8988T (cell line): Measurements from ENCODE around the gene NCOA1.
"Not testable (repeated sequence)": the region's sequence is repeated elsewhere in the genome, so short reads cannot be mapped to it uniquely, and the experiment has no call there.

Experiments used
- DNase-seq: peaks from one replicate; pipeline ENCODE4 v3.0.0; 2011

The NCOA1 gene

GRCh38 chr2:24643051-24643450 is 152.0 kb downstream of the NCOA1 start:
- DNase-seq, result no peak

GRCh38 chr2:24644032-24644431 is 153.0 kb downstream of the NCOA1 start:
- no peak for DNase-seq

- no peak for DNase-seq
Measured at GRCh38 chr2:24650997-24651642, 160.1 kb downstream of the NCOA1 start.

DNA sequence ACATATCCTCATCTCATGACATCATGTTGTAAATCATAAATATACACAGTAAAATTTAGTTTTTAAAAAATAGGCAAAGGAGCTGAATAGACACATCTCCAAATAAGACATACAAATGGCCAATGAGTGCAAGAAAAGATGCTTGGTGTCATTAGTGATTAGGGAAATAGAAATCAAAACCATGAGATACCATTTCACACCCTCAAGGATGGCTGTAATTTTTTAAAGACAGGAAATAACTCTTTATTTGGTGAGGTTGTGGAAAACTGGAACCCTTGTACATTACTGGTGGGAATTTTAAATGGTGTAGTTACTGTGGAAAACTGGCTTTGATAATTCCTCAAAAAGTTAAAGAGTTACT is 160.6 kb downstream of the NCOA1 start:
- no peak for DNase-seq

- DNase-seq, result no peak
Measured at GRCh38 chr2:24652265-24653182, 161.5 kb downstream of the NCOA1 start.

DNA sequence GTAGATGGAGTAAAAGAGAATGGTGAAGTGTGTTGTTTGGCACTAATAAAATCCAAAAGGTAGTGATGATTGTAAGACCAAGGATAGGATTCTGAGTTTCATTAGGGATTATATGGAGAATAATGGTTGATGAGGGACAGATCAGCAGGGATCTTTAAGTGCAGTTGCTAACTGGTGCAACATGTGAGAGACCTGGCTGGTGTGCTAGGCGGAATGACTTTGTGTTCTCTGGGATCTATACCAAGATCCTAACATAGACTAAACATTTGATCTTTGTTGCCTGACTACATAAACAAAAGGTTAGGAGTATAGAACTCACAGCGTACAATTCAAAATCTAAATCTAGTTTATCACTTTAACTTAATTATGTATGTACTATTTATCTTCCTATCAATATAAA is 166.8 kb downstream of the NCOA1 start:
- DNase-seq, result no peak

- no peak for DNase-seq
Measured at GRCh38 chr2:24658531-24659202, 167.6 kb downstream of the NCOA1 start.

GRCh38 chr2:24659862-24660261 is 168.8 kb downstream of the NCOA1 start:
- DNase-seq, result no peak

GRCh38 chr2:24667542-24667941 is 176.5 kb downstream of the NCOA1 start:
- no peak for DNase-seq

- no peak for DNase-seq
Measured at GRCh38 chr2:24671230-24671629, 180.2 kb downstream of the NCOA1 start.

- no peak for DNase-seq
Measured at GRCh38 chr2:24672589-24672988, 181.5 kb downstream of the NCOA1 start.

DNA sequence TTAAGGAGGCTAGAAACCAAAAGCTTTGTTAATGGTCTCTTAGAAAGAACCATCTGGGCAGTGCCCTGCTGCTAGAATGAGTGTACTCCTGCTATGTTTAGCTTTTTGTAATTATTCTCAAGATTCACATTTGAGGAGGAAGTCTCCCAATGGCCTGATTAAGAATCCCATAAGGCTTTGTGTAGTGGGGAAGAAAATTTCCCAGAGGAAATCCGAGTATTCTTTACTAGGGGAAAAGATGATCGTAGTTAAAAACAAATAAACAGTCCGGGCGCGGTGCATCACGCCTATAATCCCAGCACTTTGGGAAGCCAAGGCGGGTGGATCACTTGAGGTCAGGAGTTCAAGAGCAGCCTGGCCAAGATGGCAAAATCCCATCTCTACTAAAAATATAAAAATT is 184.3 kb downstream of the NCOA1 start:
- DNase-seq, result no peak

GRCh38 chr2:24676493-24676892 is 185.4 kb downstream of the NCOA1 start:
- DNase-seq, result no peak

- DNase-seq, result not testable (repeated sequence)
Measured at GRCh38 chr2:24678066-24678465, 187.0 kb downstream of the NCOA1 start.

- no peak for DNase-seq
Measured at GRCh38 chr2:24680196-24680595, 189.1 kb downstream of the NCOA1 start.

GRCh38 chr2:24682304-24682703 is 191.2 kb downstream of the NCOA1 start:
- DNase-seq, result no peak

DNA sequence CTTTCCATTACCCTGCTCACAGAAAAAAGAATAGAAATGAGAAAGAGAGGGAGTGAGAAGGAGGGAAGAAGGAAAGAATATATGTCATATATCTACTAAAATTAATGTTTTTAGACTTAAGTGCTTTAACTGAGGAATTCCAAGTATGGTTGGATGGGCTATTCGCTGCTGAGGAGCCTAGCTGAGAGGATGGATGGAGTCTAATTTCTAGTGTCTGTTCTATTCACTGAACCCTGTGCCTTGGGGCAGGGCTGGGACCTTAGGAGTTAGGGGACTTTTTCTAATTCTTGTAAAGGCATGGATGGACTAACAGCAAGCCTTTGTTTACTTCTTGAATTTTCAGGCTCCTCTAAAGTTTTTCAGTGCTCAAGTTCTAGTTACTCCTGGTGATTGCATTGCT is 192.4 kb downstream of the NCOA1 start:
- DNase-seq, result no peak

GRCh38 chr2:24690524-24690923 is 199.5 kb downstream of the NCOA1 start:
- no peak for DNase-seq

- no peak for DNase-seq
Measured at GRCh38 chr2:24691806-24692205, 200.8 kb downstream of the NCOA1 start.

- DNase-seq, result no peak
Measured at GRCh38 chr2:24697792-24698191, 206.7 kb downstream of the NCOA1 start.

DNA sequence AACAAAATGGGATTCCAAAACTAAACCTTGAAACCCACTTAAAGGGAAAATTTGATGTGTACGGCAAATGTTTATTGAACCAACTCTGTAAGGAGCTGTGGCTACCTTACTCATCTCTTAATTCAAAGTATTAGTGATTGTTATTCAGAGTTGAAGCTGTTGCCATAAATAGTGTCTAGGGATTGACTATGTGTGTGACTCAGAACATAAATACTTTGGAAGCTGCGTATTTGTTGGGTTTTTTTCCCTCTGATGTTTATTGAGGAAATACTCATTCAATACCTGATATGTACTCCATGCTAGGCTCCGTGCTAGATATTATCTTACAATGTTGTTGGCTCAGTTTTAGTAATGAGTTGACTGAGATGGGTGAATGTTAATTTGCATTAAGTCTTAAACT is 211.7 kb downstream of the NCOA1 start:
- DNase-seq, result no peak

DNA sequence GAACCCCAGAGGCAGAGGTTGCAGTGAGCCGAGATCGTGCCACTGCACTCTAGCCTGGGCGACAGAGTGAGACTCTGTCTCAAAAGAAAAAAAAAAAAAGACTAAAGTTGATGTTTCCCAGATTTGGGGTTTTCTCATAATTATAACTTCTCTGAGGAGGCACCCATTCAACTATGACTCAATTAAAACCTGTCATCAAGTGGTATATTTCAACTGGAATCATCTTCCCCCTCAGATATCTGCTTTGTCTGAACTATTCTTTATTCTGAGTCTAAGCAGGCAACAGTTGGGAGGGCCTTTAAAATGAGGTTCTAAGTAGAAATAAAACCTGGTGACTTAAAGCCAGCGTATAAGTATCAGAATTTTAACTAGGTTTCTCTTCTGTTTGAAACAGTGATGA is 213.6 kb downstream of the NCOA1 start:
- no peak for DNase-seq

GRCh38 chr2:24707143-24707542 is 216.1 kb downstream of the NCOA1 start:
- DNase-seq, result no peak
